Eye (tissue), 1 donor: ENCODE results near the gene PDIA4.
"Not testable (repeated sequence)": the region's sequence is repeated elsewhere in the genome, so short reads cannot be mapped to it uniquely, and the experiment has no call there.

Source experiments
- DNase-seq: peaks from one replicate; pipeline ENCODE4 v3.0.0-alpha.2; 2015

Gene PDIA4

GRCh38 chr7:149030439-149030838 is 2.1 kb upstream of the PDIA4 start:
- not testable (repeated sequence) for DNase-seq

- peak; percentile 73 for DNase-seq
Measured at GRCh38 chr7:149027611-149028345, 527 bp downstream of the PDIA4 start.

- DNase-seq = no peak
Measured at GRCh38 chr7:149027055-149027454, 1.2 kb downstream of the PDIA4 start.

GRCh38 chr7:149023662-149024061 is 4.6 kb downstream of the PDIA4 start:
- DNase-seq = no peak

- no peak for DNase-seq
Measured at GRCh38 chr7:149022756-149023360, 5.4 kb downstream of the PDIA4 start.

GRCh38 chr7:149021725-149022062 is 6.6 kb downstream of the PDIA4 start:
- DNase-seq = no peak

GRCh38 chr7:149020483-149020882 is 7.8 kb downstream of the PDIA4 start:
- no peak for DNase-seq

- DNase-seq = no peak
Measured at GRCh38 chr7:149016876-149017275, 11.4 kb downstream of the PDIA4 start.

- DNase-seq = no peak
Measured at GRCh38 chr7:149014309-149014708, 14.0 kb downstream of the PDIA4 start.

GRCh38 chr7:149013876-149014275 is 14.4 kb downstream of the PDIA4 start:
- DNase-seq = no peak

GRCh38 chr7:149012730-149013129 is 15.6 kb downstream of the PDIA4 start:
- DNase-seq = not testable (repeated sequence)

- DNase-seq = no peak
Measured at GRCh38 chr7:149011491-149011890, 16.8 kb downstream of the PDIA4 start.

- no peak for DNase-seq
Measured at GRCh38 chr7:149010451-149010850, 17.9 kb downstream of the PDIA4 start.

- no peak for DNase-seq
Measured at GRCh38 chr7:149009527-149009926, 18.8 kb downstream of the PDIA4 start.

- no peak for DNase-seq
Measured at GRCh38 chr7:149007611-149008010, 20.7 kb downstream of the PDIA4 start.

- no peak for DNase-seq
Measured at GRCh38 chr7:149007146-149007545, 21.2 kb downstream of the PDIA4 start.

- DNase-seq = no peak
Measured at GRCh38 chr7:149006345-149006725, 22.0 kb downstream of the PDIA4 start.

- peak; percentile 89 for DNase-seq
Measured at GRCh38 chr7:149005427-149006344, 22.6 kb downstream of the PDIA4 start.

GRCh38 chr7:149004405-149005370 is 23.6 kb downstream of the PDIA4 start:
- no peak for DNase-seq

GRCh38 chr7:149003560-149004305 is 24.6 kb downstream of the PDIA4 start:
- no peak for DNase-seq

GRCh38 chr7:149003018-149003417 is 25.3 kb downstream of the PDIA4 start:
- no peak for DNase-seq

GRCh38 chr7:149002604-149003003 is 25.7 kb downstream of the PDIA4 start:
- no peak for DNase-seq
